Erythroblast (primary cell): ENCODE results near the gene SNRPN.

Experiments used
- GATA1 ChIP-seq: IDR thresholded peaks from 2 replicates; pipeline ENCODE4 v1.6.1; 2011; ENCODE audit warnings: low read depth, mild to moderate bottlenecking, control low read depth, low read length, moderate library complexity
- POLR2A ChIP-seq: IDR thresholded peaks from 2 replicates; pipeline ENCODE4 v1.6.1; 2011; ENCODE audit warnings: mild to moderate bottlenecking, low read length

- no peak for TF ChIP-seq POLR2A
- no peak for TF ChIP-seq GATA1
Observed at GRCh38 chr15:24924621-24925020, 30.2 kb upstream of the SNRPN start.
